A549 (cell line): ENCODE measurements around the gene IGHMBP2.

Source experiments
- CEBPB ChIP-seq, 2 experiments: fragments of >200 bp in 1 of 2; sonication (Bioruptor Twin) in 1 of 2; formaldehyde crosslinking in 1 of 2; IDR thresholded peaks; 2 replicates each; pipeline ENCODE4 v1.6.1; 2012 to 2016
- NR3C1 ChIP-seq: fragments of >200 bp; sonication (Bioruptor Twin); formaldehyde crosslinking; IDR thresholded peaks from 3 replicates; pipeline ENCODE4 v1.6.1; 2017
- PHF8 ChIP-seq: fragments of 200-600 bp; sonication (generic); IDR thresholded peaks from 2 replicates; pipeline ENCODE4 v1.6.1; 2016; ENCODE audit warnings: low read depth, mild to moderate bottlenecking, antibody characterized with exemption, moderate library complexity, borderline replicate concordance
- POLR2AphosphoS2 ChIP-seq: conservative IDR thresholded peaks from 2 replicates; pipeline ENCODE4 v1.6.1; 2012; ENCODE audit warnings: low read length, improper control_type of control experiment, inconsistent platforms
- SMC3 ChIP-seq: fragments of >200 bp; sonication (Bioruptor Twin); formaldehyde crosslinking; IDR thresholded peaks from 3 replicates; pipeline ENCODE4 v1.6.1; 2018; ENCODE audit warnings: inconsistent platforms
- TF ChIP-seq, protein P1 (sequence below): fragments of 450-650 bp; IDR thresholded peaks from 2 replicates; pipeline ENCODE4 v1.6.1; 2014; ENCODE audit warnings: antibody characterized with exemption

DNA sequence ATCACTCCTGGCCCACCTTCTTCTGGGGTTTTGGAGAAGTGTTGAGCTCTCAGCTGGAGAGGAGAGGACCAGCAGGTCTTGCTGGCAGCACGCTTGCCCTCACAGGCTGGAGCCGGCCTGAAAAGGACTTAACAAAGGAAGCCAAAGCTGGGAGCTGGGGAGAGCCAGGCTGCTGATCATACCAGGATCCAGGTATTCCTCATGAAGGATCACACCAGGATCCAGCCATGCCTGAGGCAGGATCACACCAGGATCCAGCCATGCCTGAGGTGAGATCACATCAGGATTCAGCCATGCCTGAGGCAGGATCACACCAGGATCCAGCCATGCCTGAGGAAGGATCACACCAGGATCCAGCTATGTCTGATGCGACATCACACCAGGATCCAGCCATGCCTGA lies 60.1 kb downstream of the IGHMBP2 start:
- no peak for TF ChIP-seq NR3C1
- TF ChIP-seq, protein P1, sequence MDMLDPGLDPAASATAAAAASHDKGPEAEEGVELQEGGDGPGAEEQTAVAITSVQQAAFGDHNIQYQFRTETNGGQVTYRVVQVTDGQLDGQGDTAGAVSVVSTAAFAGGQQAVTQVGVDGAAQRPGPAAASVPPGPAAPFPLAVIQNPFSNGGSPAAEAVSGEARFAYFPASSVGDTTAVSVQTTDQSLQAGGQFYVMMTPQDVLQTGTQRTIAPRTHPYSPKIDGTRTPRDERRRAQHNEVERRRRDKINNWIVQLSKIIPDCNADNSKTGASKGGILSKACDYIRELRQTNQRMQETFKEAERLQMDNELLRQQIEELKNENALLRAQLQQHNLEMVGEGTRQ: no peak
- no peak for TF ChIP-seq PHF8
- TF ChIP-seq CEBPB (IDR thresholded peaks at IDR 0.05): no peak
- TF ChIP-seq POLR2AphosphoS2: no peak
- no peak for TF ChIP-seq SMC3
